AG08396 (cell line): ENCODE data around the gene CABLES1.
"Not testable (repeated sequence)": the region's sequence is repeated elsewhere in the genome, so short reads cannot be mapped to it uniquely, and the experiment has no call there.

Experiments used
- DNase-seq: peaks from one replicate; pipeline ENCODE4 v3.0.0; 2012; ENCODE audit warnings: low spot score, mixed read lengths

CABLES1 gene

GRCh38 chr18:23241833-23242496, 106.7 kb downstream of the CABLES1 start:
- DNase-seq = not testable (repeated sequence)

- no peak for DNase-seq
Observed at GRCh38 chr18:23243178-23243577, 107.9 kb downstream of the CABLES1 start.

- DNase-seq = no peak
Observed at GRCh38 chr18:23243816-23244215, 108.5 kb downstream of the CABLES1 start.

- no peak for DNase-seq
Observed at GRCh38 chr18:23244401-23244800, 109.1 kb downstream of the CABLES1 start.

GRCh38 chr18:23245461-23245860, 110.2 kb downstream of the CABLES1 start:
- no peak for DNase-seq

GRCh38 chr18:23247331-23247730, 112.0 kb downstream of the CABLES1 start:
- no peak for DNase-seq

GRCh38 chr18:23247896-23248295, 112.6 kb downstream of the CABLES1 start:
- no peak for DNase-seq

GRCh38 chr18:23248826-23249225, 113.5 kb downstream of the CABLES1 start:
- DNase-seq = no peak

- DNase-seq = no peak
Observed at GRCh38 chr18:23249348-23249747, 114.1 kb downstream of the CABLES1 start.

- no peak for DNase-seq
Observed at GRCh38 chr18:23250893-23251656, 115.8 kb downstream of the CABLES1 start.

- no peak for DNase-seq
Observed at GRCh38 chr18:23253630-23254029, 118.3 kb downstream of the CABLES1 start.

- DNase-seq = no peak
Observed at GRCh38 chr18:23257137-23257536, 121.9 kb downstream of the CABLES1 start.

GRCh38 chr18:23257686-23258565, 122.6 kb downstream of the CABLES1 start:
- peak; percentile 80 for DNase-seq

- no peak for DNase-seq
Observed at GRCh38 chr18:23258566-23259469, 123.5 kb downstream of the CABLES1 start.

- peak; percentile 70 for DNase-seq
Observed at GRCh38 chr18:23259701-23260681, 124.7 kb downstream of the CABLES1 start.

GRCh38 chr18:23260926-23261590, 125.8 kb downstream of the CABLES1 start:
- DNase-seq = no peak

- DNase-seq = no peak
Observed at GRCh38 chr18:23263551-23264235, 128.4 kb downstream of the CABLES1 start.

GRCh38 chr18:23265682-23266399, 130.6 kb downstream of the CABLES1 start:
- no peak for DNase-seq
